Fibroblast of skin of back (primary cell): ENCODE measurements around the gene RNF186.
"Not testable (repeated sequence)": the region's sequence is repeated elsewhere in the genome, so short reads cannot be mapped to it uniquely, and the experiment has no call there.

Source experiments
- DNase-seq: peaks from one replicate; pipeline ENCODE4 v3.0.0-alpha.2; 2013

RNF186 gene

DNA sequence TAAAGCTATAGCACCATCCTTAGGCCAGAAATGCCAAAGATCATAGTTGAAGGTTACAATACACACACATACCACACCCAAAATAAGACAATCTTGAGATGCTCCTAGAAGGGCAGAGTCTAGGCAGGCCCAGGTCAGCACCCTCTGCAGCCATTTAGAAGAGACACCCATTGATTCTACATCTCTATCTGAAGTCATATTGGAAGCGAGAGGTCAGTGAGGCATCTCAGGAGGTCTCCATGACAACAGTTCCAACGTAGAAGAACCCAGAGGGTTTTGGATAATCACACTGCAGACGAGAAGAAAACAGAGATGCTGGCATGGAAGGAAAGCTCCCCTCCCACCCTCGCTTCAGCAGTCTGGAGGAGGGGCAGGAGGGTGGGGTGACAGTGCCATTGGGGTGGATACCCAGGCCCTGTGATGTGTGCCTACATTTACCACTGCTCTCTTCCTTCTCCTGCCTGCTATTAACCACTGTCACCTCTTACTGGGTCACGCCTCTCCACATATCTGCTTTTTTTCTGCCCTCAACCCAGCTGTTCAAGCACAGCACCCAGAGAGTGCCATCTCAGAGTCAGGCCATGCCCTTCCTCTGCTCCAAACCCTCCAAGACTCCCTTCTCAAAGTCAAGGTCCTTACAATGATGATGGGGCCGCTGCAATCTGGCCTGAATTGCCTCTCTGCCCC, 21.6 kb downstream of the RNF186 start:
- DNase-seq: no peak

GRCh38 chr1:19792237-19793002, 22.7 kb downstream of the RNF186 start:
- peak; percentile 29 for DNase-seq

- not testable (repeated sequence) for DNase-seq
Measured at GRCh38 chr1:19790061-19790975, 24.8 kb downstream of the RNF186 start.

- no peak for DNase-seq
Measured at GRCh38 chr1:19786988-19787423, 28.1 kb downstream of the RNF186 start.

DNA sequence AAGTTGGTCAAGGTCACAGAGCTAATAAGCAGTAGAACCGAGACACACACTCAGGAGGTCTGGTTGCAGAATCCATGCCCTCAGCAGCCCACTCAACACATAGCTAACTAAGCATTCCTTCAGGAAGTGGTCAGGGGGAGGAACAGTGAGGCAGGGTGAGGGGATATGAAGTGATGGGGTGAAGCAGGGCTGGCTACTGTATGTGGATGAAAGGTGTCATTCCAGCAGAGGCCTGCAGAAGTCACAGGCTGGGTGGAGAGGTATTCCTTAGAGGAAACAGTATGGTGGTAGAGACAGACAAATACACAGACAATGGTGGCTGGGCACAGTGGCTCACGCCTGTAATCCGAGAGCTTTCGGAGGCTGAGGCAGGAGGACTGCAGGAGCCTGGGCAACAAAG, 29.4 kb downstream of the RNF186 start:
- no peak for DNase-seq

GRCh38 chr1:19780267-19780877, 34.7 kb downstream of the RNF186 start:
- no peak for DNase-seq

GRCh38 chr1:19776933-19777332, 38.1 kb downstream of the RNF186 start:
- DNase-seq: no peak

- DNase-seq: no peak
Measured at GRCh38 chr1:19776287-19776686, 38.8 kb downstream of the RNF186 start.

GRCh38 chr1:19775831-19776230, 39.3 kb downstream of the RNF186 start:
- DNase-seq: no peak

DNA sequence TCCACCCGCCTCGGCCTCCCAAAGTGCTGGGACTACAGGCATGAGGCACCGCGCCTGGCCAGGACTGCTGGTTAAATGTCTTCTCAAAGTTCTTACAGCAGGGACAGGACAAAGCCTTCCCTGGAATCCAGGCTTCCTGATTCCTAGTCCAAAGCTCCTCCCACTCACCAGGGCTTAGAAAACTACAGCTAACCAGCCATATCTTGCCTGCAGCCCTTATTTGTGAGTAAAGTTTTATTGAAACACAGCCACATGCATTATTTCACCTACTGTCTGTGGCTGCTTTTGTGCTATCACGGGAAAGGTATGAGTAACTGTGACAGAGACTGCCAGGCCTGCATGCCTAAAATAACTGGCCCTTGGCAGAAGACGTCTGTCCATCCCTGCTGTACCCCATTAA, 39.8 kb downstream of the RNF186 start:
- no peak for DNase-seq

GRCh38 chr1:19774180-19774785, 40.8 kb downstream of the RNF186 start:
- DNase-seq: no peak

DNA sequence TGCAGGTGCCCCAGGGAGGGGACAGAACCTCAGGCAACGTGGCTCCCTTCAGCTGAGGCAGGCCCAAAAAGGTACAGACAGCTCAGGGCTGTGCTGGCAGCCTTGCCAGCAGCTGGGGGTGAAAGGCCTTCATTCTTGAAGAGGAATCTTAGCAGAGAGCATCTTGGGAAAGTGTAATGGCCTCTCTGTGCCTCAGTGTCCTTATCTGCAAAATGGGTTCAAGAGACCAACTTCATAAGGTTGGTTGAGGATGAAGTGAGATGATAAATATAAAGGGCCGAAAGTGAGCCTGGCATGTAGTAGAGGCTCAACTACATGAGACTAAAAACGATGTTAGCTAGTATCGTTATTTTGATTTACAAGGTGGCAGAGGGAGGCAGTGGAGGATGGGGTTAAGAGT, 41.6 kb downstream of the RNF186 start:
- no peak for DNase-seq

- no peak for DNase-seq
Measured at GRCh38 chr1:19772053-19772452, 43.0 kb downstream of the RNF186 start.

DNA sequence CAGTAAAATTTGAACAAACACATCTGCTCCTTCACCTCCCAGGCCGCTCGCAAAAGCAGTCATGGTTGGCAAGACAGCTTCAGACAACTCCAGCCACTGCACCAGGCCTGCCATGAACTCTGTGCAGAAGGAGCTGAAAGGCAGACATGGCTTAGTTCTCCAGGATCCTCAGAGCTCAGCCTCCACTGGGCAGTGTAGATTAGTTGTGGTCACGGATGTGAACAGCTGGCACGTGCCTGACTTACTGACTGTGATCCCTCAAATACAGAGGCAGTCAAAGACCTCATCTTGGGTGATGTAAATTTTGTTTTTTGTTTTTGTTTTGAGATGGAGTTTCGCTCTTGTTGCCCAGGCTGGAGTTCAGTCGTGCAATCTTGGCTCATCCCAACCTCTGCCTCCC, 43.7 kb downstream of the RNF186 start:
- DNase-seq: no peak

GRCh38 chr1:19770436-19771190, 44.5 kb downstream of the RNF186 start:
- no peak for DNase-seq

DNA sequence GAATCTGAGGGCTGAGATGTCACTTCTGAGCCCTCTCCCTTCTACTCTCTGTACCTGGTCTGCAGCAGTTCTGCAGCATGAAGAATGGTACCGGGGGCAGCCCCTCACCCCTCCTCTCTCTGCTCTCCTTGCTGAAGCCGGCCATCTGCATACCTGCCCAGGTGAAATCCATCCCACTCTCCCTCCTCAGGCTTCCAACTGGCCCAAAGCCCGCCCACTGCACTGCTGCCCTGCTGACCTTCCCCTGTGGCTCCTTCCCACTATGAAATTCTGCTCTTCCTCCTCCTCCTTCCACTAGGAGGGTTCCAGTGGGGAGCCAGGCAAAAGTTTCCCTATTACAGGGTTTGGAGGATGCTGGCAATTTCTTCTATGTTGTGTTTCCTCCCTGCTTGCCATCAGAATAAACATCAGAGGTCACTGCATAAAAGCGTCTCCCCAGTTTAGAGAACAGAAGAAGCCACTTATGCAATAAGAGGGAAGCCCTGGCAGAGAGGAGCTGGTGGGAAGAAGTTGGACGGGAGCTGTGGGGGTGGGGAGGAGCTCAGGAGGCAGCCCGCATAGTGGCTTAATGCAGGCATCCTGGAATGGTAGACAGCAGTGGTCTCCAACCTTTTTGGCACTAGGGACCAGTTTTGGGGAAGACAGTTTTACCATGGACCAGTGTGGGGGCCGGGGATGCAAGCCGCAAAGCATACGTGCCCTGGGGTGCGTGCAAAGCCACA, 45.7 kb downstream of the RNF186 start:
- no peak for DNase-seq

GRCh38 chr1:19768353-19769210, 46.5 kb downstream of the RNF186 start:
- DNase-seq: peak; percentile 91

- peak; percentile 97 for DNase-seq
Measured at GRCh38 chr1:19765623-19766022, 49.5 kb downstream of the RNF186 start.

GRCh38 chr1:19764848-19765247, 50.2 kb downstream of the RNF186 start:
- DNase-seq: peak; percentile 21
